GM10847 (cell line): Measurements from ENCODE around the gene NEURL1B.

Source experiments
- POLR2A ChIP-seq: IDR thresholded peaks from 2 replicates; pipeline ENCODE4 v1.6.1; 2011; ENCODE audit not compliant: insufficient read length; ENCODE audit errors: extremely low read depth

The NEURL1B gene

GRCh38 chr5:172672681-172673080 lies 31.6 kb downstream of the NEURL1B start:
- no peak for TF ChIP-seq POLR2A

DNA sequence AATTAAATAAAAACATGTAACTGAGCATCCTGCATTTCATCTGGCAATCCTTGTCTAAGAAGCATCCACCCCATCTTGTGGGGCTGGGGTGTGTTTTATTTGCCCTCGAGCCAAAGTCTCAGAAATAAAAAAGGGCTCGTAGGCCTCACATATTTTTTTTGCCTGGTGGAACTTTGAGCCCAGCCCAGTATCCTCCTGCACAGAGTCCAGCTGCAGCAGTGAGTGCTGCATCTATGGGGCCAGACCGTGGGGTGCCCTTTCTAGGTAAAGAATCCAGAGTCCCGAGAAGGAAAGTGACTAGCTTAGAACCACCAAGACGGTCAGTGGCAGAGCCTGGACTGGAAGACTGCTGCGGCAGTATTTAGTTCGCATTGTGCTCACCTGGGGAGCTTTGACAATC lies 33.1 kb downstream of the NEURL1B start:
- no peak for TF ChIP-seq POLR2A

DNA sequence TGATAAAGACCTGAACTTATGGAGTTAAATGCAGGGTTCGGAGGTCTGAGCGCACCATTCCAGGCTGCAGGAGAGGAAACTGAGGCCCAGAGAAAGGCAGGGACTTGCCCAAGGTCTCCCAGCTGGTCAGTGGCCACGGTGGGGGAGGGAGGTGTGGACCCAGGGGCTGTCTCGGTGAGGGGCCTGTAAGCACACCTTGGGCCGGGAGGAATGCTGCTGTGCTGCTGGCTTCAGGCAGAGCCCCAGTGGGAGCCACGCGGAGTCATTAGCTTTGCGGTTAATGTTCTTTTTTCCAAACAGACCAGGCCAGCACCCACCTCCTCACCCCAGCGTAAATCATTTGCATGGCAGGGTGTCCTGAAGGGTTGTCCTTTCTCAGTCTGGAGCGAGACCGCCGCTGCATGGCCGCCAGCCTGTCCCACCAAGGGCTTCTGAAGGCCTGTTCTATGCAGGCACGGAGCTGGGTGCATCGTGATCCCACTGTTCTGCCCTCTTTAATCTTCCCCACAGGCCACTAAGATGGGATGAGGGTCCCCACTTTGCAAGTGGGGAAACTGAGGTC lies 35.9 kb downstream of the NEURL1B start:
- no peak for TF ChIP-seq POLR2A

- TF ChIP-seq POLR2A, result no peak
Measured at GRCh38 chr5:172678902-172679301, 37.8 kb downstream of the NEURL1B start.

GRCh38 chr5:172679628-172680212 lies 38.7 kb downstream of the NEURL1B start:
- no peak for TF ChIP-seq POLR2A

DNA sequence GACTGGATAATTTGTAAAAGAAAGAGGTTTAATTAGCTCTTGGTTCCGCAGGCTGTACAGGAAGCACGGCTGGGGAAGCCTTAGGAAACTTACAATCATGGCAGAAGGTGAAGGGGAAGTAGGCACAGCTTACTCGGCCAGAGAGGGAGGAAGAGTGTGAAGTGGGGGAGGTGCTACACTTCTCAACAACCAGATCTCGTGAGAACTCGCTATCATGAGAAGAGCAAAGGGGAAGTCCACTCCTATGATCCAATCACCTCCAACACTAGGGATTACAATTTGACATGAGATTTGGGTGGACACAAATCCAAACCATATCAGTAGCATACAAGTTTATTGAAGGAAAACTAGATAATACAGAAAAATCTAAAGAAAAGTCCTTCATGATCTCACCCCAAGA lies 39.9 kb downstream of the NEURL1B start:
- TF ChIP-seq POLR2A, result no peak

DNA sequence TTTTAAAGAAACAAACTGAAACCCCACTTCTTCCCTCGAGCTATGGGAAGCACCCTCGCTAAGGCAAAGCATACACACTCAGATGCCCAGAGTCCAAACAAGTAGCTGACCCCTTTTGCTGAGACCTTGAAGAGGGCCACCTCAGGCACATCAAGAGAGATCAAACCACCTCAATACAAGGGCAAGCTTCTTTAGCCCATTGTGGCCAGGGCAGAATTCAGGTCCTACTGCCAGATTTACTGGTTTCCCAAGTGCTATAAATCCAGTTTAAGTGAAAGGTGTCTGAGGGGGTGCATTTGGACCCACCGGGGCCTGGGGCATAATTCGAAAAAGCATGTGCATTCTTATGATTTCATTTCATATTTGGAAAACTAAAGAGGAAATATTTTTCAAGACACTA lies 40.4 kb downstream of the NEURL1B start:
- no peak for TF ChIP-seq POLR2A

GRCh38 chr5:172683264-172683644 lies 42.2 kb downstream of the NEURL1B start:
- TF ChIP-seq POLR2A, result no peak

GRCh38 chr5:172683645-172684471 lies 42.8 kb downstream of the NEURL1B start:
- no peak for TF ChIP-seq POLR2A

GRCh38 chr5:172685091-172685490 lies 44.0 kb downstream of the NEURL1B start:
- no peak for TF ChIP-seq POLR2A

DNA sequence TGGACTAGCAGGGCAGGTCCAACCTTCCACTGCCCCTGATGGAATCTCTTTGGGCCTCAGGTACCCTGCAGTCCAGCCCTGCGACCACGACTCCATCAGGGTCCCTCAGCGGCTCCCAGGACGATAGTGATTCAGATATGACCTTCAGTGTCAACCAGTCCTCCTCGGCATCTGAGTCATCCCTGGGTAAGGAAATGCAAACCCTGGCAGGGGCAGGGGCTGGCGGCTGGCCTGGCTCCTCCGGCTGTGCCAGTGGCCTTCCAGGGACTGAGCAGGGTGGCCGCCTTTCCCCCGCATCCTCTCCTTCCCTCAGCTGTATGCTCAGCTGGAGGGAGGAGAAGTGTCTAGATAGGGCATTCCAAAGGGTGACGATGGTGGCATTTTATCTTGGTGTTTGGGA lies 45.0 kb downstream of the NEURL1B start:
- no peak for TF ChIP-seq POLR2A

GRCh38 chr5:172686539-172687390 lies 45.7 kb downstream of the NEURL1B start:
- TF ChIP-seq POLR2A, result no peak

- TF ChIP-seq POLR2A, result no peak
Measured at GRCh38 chr5:172687940-172688339, 46.9 kb downstream of the NEURL1B start.

GRCh38 chr5:172688349-172689217 lies 47.5 kb downstream of the NEURL1B start:
- no peak for TF ChIP-seq POLR2A

- TF ChIP-seq POLR2A, result no peak
Measured at GRCh38 chr5:172689218-172689572, 48.1 kb downstream of the NEURL1B start.
